OCI-LY7 (cell line): ENCODE results near the gene CHRNA4.

Experiments used
- EZH2phosphoT487 ChIP-seq: fragments of 200-600 bp; sonication (generic); IDR thresholded peaks from 2 replicates; pipeline ENCODE4 v1.6.1; 2018; ENCODE audit warnings: low read depth, borderline replicate concordance, mild to moderate bottlenecking, mixed run types, antibody characterized with exemption, low read length, moderate library complexity, mixed read lengths
- TF ChIP-seq, protein P1 (sequence below): fragments of 200-600 bp; sonication (generic); conservative IDR thresholded peaks from 2 replicates; pipeline ENCODE4 v1.5.1; 2014; ENCODE audit warnings: mild to moderate bottlenecking, antibody characterized with exemption, low read length, moderate library complexity, mixed read lengths

DNA sequence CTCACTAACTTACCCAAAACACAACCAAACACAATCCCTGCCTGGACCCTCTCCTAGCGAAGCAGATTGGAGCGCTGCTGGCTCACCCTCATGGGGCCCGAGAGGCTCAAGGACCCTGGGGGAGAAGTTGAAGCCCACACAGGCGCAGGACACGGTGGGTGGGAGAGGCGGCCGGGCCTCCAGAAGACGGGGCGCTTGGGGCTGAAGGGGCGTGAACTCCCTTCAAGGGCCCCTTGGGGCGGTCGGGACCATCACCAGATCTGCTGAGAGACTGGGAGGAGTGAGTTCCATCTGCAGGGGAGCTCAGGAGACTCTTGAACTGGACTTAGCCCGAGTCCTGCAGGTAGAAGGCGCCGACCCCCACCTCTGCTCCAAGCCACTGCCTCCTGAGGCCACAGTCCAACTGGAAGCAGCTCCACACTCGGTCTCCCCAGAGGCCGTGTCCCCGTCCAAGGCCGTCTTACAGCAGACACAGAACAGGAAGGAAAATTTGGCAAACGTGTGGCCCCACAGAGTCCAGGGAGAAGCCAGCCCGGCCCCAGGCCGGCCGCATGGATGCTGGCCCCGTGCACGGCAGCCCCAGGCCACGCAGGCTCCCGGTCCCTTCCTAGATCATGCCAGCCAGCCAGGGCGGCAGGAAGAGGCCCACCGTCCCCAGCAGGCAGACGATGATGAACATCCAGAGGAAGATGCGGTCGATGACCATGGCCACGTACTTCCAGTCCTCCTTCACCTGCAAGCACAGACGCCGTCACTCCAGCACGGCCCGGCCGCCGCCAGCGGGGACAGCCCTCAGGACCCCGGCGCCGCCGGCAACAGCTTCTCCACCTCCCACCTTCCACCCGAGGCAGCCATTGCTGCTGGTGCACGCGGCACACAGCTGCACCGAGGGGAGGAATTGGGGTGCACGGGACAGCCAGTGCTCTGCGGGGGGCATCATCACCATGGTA lies 14.7 kb downstream of the CHRNA4 start:
- TF ChIP-seq, protein P1, sequence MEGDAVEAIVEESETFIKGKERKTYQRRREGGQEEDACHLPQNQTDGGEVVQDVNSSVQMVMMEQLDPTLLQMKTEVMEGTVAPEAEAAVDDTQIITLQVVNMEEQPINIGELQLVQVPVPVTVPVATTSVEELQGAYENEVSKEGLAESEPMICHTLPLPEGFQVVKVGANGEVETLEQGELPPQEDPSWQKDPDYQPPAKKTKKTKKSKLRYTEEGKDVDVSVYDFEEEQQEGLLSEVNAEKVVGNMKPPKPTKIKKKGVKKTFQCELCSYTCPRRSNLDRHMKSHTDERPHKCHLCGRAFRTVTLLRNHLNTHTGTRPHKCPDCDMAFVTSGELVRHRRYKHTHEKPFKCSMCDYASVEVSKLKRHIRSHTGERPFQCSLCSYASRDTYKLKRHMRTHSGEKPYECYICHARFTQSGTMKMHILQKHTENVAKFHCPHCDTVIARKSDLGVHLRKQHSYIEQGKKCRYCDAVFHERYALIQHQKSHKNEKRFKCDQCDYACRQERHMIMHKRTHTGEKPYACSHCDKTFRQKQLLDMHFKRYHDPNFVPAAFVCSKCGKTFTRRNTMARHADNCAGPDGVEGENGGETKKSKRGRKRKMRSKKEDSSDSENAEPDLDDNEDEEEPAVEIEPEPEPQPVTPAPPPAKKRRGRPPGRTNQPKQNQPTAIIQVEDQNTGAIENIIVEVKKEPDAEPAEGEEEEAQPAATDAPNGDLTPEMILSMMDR: no peak
- TF ChIP-seq EZH2phosphoT487: no peak
